ENCODE results near the gene PF4V1.

Gene PF4V1

GRCh38 chr4:73844806-73845205, 8.3 kb upstream of the PF4V1 start:
- TF ChIP-seq CTCF (IDR thresholded peaks at IDR 0.05; ENCODE audit: low read length) (no peak), EZH2phosphoT487 (IDR thresholded peaks at IDR 0.05; ENCODE audit: low read length) (no peak), EZH2 (optimal IDR thresholded peaks at IDR 0.05; ENCODE audit: low read depth, low read length) (no peak)
- Histone ChIP-seq H3K4me3 (ENCODE audit: low read length) (no peak overlapping the region), H4K20me1 (ENCODE audit: insufficient read depth, low read length) (no peaks in the 10 kb centered on the region), H2AFZ (ENCODE audit: low read length) (no peak overlapping the region), H3K9me2 (replicated peaks; ENCODE audit: insufficient read depth, low read length) (no peaks in the 10 kb centered on the region), H3K27ac (ENCODE audit: low read length) (no peak overlapping the region), H3K4me1 (ENCODE audit: low read length) (no peaks in the 10 kb centered on the region), H3F3A (ENCODE audit: insufficient read depth, low read length) (no peaks in the 10 kb centered on the region), H3K9ac (ENCODE audit: low read length) (no peak overlapping the region), H3K79me2 (ENCODE audit: low read length) (no peaks in the 10 kb centered on the region), H3K36me3 (replicated peaks; ENCODE audit: insufficient read depth, low read length) (no peaks in the 10 kb centered on the region), H3K4me2 (ENCODE audit: low read depth, low read length) (no peak overlapping the region), H3K27me3 (replicated peaks; ENCODE audit: insufficient read depth, low read length) (no peaks in the 10 kb centered on the region), H3K9me3 (replicated peaks; ENCODE audit: insufficient read depth, low read length) (no peaks in the 10 kb centered on the region)
- DNase-seq: no peak

DNA sequence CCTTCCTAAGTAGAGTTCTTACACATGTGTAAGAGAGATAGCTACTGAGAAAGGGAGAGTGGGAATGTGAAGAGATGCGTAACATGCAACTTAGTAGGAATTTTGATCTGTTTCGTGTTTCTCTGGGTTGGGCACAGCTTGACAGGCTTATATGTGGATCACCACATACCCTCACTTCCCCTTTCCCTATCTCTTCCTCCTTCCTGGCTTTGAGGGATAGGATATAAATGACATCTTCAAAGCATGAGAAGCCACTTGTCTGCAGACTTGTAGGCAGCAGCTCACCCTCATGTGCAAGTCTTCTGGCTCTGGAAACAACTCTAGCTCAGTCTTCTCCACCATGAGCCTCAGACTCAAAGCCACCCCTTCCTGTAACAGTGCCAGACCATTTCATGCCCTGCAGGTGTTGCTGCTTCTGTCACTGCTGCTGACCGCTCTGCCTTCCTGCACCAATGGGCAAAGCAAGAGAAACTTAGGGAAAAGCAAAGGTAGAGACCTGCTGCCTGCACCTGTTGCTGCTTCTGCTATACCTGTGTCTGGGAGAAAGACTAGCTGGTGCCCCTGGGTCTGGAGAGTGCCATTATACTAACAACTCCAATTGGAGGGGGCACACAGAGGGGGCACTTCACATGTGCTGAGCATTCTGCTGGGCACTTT, 5.4 kb upstream of the PF4V1 start:
- Histone ChIP-seq H3K9me2 (replicated peaks; ENCODE audit: insufficient read depth, low read length) (no peaks in the 10 kb centered on the region), H3K9me3 (replicated peaks; ENCODE audit: insufficient read depth, low read length) (no peaks in the 10 kb centered on the region), H3K36me3 (replicated peaks; ENCODE audit: insufficient read depth, low read length) (no peaks in the 10 kb centered on the region), H3K27me3 (replicated peaks; ENCODE audit: insufficient read depth, low read length) (no peaks in the 10 kb centered on the region), H3K4me3 (ENCODE audit: low read length) (no peak overlapping the region), H3K27ac (ENCODE audit: low read length) (no peak overlapping the region), H3K4me1 (ENCODE audit: low read length) (no peaks in the 10 kb centered on the region), H2AFZ (ENCODE audit: low read length) (no peak overlapping the region), H4K20me1 (ENCODE audit: insufficient read depth, low read length) (no peaks in the 10 kb centered on the region), H3K79me2 (ENCODE audit: low read length) (no peaks in the 10 kb centered on the region), H3K9ac (ENCODE audit: low read length) (no peak overlapping the region), H3F3A (ENCODE audit: insufficient read depth, low read length) (no peaks in the 10 kb centered on the region), H3K4me2 (ENCODE audit: low read depth, low read length) (no peak overlapping the region)
- no peak for DNase-seq
- TF ChIP-seq EZH2phosphoT487 (IDR thresholded peaks at IDR 0.05; ENCODE audit: low read length) (no peak), CTCF (IDR thresholded peaks at IDR 0.05; ENCODE audit: low read length) (no peak), EZH2 (optimal IDR thresholded peaks at IDR 0.05; ENCODE audit: low read depth, low read length) (no peak)

DNA sequence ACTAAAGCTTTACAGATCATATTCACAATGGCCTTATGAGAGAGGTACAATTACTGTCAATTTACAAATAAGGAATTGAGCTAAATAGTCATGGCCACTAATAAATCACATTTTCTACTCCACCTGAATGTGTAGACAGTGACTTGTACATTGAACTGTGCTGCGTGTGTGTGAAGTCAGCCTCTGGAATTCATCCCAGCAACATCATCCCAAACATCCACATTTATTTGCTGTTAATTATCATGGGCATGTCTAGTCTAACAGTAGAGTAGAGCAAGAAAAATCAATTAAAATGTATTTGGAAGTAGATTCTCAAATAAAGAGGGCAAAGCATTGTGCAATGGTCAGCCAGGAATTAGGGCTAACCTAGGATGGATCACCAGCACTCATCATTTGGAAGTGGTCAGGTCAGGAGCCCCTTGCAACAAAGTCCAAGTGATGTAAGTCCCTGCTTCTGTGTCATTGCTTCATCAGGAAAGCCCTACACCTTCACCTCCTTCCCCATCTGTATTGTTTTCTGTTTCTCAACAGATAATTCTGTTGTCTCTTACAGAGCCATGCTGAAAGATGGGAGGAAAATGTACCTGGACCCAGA, 4.8 kb upstream of the PF4V1 start:
- Histone ChIP-seq H3F3A (ENCODE audit: insufficient read depth, low read length) (no peaks in the 10 kb centered on the region), H3K27me3 (replicated peaks; ENCODE audit: insufficient read depth, low read length) (no peaks in the 10 kb centered on the region), H2AFZ (ENCODE audit: low read length) (no peak overlapping the region), H3K36me3 (replicated peaks; ENCODE audit: insufficient read depth, low read length) (no peaks in the 10 kb centered on the region), H3K9ac (ENCODE audit: low read length) (no peak overlapping the region), H4K20me1 (ENCODE audit: insufficient read depth, low read length) (no peaks in the 10 kb centered on the region), H3K4me2 (ENCODE audit: low read depth, low read length) (no peak overlapping the region), H3K79me2 (ENCODE audit: low read length) (no peaks in the 10 kb centered on the region), H3K9me3 (replicated peaks; ENCODE audit: insufficient read depth, low read length) (no peaks in the 10 kb centered on the region), H3K4me3 (ENCODE audit: low read length) (no peak overlapping the region), H3K9me2 (replicated peaks; ENCODE audit: insufficient read depth, low read length) (no peaks in the 10 kb centered on the region), H3K4me1 (ENCODE audit: low read length) (no peaks in the 10 kb centered on the region), H3K27ac (ENCODE audit: low read length) (no peak overlapping the region)
- TF ChIP-seq CTCF (IDR thresholded peaks at IDR 0.05; ENCODE audit: low read length) (no peak), EZH2 (optimal IDR thresholded peaks at IDR 0.05; ENCODE audit: low read depth, low read length) (no peak), EZH2phosphoT487 (IDR thresholded peaks at IDR 0.05; ENCODE audit: low read length) (no peak)
- DNase-seq: no peak

Data from MM.1S (cell line).